SKM-1 (cell line): ENCODE measurements around the gene TCERG1L.

Experiments used
- DNase-seq: peaks from one replicate; lab custom pipeline; 2025; ENCODE audit not compliant: unreplicated experiment; lab: John Stamatoyannopoulos, UW

Gene TCERG1L

DNA sequence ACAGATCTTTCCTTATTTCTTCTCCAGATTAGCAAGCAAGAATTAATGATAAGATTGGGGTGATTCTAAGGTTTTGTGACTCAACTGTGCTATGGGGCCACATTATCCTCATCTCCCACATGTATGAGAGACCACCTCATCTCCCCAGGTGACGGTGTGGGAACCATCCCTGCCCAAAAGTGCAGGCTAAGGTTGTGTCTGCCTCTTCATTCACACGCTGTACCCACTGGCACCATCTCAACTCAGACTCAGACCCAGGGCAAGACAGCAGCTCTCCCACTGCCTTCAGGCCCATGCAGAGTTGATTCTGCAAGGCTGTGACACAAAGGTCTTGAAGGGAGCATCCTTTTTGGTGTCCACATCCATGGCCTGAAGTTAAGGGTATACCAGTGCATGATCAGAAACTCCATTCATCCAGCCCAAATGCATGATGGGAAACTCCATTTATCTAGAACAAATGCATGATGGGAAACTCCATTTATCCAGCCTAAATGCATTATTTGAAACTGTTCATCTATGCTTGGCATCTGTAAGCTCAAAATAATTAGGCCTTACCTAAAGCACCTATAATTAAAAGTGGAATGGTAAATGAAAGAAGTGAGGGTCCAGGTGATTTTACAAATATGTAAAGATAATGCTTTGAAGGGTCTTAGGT, 99.4 kb downstream of the TCERG1L start:
- no peak for DNase-seq

DNA sequence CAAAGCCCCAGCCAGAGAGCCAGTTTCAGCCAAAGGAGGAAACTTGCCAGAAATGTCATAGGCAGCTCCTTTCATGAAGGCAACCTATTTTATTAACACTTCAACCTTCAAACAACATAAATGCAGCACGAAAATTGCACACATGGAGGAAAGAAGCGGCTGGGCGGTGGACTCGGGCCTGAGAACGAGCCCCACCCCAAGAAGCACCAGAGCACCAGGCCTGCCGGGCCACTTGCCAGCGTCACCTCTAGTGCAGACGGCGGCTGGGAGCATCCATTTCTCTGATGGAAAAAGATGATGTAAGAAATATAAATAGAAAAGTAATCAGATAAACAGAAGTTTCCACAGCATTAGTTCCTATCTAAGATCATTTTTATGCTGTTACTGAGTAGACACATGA, 100.0 kb downstream of the TCERG1L start:
- DNase-seq, result no peak

DNA sequence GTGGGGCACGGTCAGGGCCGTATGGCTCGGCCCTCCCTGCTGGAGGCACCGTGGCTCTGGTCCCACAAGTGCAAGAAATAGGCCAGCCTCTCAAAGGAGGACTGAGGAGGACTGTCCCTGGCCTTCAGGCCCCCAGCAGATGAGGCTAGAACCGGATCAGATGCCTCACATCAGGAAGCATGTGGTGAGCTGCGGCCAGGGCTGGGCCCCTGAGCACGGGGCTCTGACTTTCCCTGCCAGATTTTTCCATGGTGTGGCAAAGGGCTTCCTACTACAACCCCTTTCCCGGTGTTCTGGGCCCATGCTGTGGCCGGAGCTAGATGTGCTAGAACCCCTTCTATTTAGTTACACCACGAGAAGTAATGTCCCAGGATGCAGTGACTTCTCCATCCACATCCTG, 100.4 kb downstream of the TCERG1L start:
- DNase-seq, result no peak

DNA sequence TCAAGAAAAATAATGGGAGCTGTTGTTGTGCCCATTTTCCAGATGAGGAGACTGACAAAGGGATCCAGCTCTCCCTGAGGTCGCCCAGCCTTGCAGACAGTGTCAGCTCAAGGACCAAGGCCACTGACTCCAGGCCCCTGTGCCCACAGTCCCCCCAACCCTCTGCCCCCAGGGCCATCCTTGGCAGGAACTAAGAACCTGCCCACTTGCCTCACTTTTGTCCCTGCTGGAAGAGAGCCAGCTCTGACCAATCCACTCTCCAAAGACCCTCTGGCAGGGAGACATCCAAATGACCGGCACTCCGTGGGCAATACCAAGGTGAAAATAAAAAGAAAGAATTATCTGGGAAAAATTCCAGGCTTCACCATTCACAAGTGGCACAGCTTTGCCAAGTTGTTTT, 101.3 kb downstream of the TCERG1L start:
- DNase-seq, result no peak

DNA sequence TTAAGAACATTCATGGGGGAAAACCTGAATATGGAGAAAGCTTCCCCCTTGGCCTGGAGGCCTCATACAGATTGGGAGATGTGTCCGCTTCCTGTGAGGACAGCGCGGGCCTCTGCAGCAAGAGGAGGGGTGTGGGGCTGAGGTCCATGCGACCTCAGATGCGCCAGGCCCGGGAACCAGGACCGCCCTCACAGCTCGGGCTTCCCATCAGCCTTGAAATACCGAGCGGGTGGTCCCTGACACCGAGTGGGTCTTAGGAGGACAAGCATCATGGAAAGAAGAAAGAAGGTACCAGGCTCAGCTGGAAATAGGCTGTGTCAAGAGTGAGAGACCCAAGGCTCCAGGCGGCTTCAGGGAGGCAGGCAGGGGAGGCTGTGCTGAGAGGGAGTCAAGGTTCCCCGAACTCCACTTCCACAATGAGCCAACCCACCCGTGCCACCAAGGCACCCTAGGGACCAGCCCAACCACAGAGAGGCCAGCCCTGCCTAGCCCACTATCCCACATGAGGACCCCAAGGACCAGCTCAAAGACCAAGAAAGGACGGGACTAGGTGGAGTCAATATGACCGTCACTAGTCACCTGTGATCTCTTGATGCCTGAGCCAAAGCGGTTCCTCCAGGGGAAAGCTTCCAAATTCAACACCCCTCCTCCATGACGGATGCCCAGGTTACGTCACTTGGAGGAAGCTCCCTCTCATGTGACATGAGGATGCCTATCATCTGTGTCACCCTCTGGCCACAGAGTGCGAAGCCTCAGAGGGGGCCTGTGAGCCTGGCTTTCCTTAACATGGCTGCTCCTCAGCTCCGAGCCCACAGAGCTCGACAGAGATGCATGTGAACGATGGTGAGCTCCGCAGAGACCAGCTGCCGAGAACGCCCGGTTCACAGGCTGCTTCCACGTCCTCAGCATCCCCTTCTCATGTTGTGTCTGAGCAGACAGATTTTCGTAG, 103.7 kb downstream of the TCERG1L start:
- DNase-seq, result no peak

DNA sequence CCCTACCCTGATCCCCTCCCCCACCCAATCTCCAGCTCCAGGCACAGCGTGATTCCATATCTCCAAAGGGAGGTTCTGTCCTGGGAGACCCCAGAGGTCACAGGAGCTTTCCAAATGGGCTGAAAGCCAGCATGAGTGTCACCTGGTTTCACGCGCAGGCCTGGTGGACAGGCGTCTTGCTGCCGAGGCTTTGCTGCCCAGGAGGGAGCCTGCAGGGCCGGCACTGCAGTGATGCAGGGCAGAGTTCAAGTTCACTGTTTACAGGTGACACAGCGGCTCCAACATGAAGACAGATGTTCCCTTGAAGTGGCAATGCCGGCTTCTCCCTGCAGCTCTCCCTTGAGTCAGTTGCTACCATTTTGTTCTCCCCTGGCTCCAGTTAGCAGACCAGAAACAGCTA, 104.3 kb downstream of the TCERG1L start:
- no peak for DNase-seq

DNA sequence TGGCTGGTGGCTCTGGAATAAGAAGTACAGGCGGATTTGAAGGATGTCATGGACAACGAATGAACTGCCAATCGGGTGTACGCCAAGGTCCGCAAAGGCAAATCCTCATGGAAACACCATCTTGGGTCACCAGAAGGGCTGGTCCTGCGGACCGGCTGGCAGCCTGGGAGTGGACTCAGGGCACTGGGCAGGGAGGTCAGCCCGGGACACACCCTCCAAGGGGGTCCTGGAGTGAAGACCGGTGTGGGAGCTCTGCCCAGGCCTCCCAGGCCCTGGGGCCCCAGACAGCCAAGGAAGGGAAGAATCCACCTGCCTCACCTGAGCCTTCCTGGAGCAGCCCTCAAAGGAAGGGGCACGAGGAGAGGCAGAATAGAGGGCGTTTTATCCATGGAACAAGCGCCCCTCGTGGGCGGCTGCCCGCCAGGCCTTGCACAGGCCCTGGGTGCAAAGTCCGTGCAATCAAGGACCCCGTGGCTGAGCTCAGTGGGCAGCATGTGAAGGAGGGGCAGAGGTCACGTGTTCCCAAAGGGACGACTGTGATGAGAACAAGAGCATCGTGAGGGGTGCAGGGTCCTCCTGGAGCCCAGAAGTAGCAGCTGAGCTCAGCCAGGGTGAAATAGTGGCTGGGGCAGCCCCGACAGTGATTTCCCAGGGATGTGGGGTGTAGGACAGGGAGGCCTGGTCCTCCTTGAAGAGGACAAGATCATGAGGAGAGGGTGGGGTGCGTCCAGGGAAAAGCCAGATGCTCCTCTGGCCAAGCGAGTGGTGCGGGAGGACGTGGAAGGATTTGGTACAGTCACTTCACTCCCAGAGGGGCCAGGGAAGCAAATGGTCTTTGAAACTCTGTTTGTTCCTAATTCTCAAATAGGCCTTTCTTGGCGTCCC, 105.2 kb downstream of the TCERG1L start:
- DNase-seq, result no peak

DNA sequence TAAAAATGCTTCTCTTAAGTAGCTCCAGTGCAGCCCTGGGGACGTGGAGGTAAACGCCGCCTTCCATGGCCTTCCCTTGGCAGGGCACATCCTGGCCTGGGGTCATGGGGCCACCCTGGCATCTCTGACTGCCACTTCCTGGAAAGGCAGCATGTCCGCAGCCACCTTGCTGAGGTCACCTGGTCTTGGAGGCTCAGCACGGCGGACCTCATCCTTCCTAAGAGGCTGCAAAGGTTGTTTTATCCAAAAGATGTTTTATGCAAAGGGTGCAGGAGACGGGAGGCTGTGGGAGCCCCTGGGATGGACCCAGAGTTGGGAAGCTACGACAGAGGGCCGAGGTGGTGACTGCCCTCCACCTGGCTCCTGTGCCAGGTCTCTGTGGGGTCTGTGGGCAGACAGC, 106.0 kb downstream of the TCERG1L start:
- DNase-seq, result no peak

DNA sequence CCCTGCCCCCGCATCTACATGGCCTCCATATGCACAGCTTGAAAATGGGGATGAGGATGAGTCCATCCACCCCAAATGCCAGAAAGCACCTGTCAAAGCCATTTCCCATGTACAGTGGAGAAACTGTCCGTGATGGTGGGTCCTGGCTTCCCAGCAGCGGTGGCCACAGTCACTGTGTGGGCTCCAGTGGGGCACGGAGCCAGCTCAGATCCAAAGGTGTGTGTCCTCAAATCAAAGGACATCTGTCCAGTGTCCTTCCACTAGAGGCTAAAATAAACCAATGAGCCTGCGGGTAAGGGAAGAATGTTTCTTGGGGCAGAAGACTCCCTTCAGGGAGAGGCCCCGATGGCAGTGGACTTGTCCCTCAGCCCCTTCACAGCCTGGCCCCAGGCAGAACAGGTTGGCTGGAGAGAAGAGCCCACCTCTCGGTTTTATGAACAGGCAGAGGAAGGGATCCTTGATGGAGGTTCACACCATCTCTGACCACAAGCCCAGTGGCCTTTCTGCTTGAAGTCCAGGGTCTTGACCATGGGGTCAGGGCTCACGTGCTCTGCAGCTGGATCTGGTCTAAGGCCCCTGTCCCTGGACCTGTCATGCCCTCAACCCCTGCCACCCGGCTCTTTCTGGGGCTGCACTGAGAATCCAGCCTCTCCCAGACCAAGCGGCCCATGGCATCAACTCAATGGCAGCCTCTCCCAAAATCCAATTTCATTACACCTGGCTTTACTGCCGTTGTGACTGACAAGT, 106.9 kb downstream of the TCERG1L start:
- no peak for DNase-seq

DNA sequence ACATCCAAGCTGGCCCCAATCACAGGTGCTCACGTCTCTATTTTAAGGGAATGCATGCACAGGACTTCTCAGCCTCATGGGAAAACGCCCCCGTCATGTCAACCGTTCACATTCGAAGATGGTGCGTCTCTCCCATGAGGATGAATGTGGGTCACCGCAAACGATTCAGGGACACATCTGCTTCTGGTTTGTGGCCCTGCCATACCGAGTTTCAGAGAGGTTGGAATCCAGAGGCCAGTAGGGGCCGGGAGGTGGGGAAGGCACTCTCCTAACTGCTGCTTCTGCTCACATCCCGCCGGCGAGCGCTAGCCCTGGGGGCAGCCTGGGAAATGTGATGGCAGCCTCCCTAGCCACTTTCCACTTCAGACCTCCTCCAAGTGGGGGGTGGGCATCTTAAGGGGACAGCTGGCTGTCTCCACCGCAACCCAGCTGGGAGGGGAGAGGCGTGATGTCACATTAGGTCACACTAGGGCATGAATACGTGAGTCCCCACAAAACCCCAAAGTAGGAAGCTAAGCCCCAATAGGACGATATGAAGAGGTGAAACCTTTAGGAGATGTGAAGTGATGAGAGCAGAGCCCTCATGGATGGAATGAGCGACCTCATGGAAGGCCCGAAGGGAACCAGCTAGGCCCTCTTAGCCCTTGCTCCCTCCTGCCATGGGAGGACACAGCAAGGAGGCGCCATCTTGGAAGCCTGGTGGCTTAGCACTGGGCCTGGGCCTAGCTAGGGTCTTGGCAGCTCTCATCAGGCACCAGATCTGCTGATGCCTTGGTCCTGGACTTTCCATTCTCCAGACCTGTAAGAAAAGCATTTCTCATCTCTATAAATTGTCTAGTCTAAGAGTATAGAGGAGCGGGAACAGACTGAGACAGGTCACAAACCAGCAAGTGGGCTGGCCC, 107.8 kb downstream of the TCERG1L start:
- DNase-seq, result no peak

DNA sequence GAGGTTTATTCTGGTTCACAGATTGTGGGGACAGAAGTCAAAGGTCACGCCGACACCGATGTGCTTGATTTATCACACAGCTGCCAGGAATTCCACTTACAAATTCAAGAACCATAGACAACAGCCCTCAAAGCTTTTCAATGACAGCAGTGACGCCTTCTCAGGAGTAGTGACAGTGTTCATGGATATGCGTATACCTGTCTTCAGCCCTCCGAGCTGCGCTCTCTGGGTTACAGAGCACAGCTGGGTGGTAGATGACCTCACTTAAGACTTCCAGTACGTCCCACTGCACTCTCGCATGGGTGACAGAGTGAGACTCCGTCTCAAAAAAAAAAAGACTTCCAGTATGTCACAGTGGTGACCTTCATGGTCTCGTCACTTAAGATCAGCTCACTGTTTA, 108.5 kb downstream of the TCERG1L start:
- DNase-seq, result no peak

DNA sequence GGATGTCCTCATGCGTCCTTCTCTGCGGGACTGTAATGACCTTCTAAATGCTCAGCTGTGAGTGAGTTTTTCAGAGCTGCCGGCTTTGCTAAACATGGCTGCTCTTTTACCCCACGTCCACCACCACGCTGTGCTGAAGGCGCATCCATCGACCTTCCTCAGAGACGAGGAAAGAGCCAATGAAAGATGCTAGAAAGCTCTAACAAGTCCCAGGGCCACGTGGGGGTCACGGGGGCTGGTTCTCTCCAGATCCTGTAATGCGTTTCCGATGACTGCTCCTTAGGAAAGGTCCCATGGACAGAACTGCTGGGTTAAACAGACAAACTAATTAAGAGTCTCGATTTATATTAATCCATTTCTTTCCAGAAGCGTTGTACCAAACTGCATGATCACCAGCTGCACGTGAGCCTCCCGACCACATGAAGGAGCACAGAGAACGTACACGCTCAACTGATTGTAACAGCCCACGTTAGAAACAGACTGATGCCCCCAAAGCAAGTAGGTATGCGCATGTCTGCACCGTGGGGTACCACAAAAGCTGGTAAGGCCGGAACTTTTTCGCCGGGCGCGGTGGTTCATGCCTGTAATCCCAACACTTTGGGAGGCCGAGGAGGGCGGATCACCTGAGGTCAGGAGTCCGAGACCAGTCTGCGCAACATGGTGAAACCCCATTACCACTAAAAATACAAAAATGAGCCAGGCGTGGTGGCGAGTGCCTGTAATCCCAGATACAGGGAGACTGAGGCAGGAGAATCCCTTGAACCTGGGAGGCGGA, 109.6 kb downstream of the TCERG1L start:
- DNase-seq, result no peak

DNA sequence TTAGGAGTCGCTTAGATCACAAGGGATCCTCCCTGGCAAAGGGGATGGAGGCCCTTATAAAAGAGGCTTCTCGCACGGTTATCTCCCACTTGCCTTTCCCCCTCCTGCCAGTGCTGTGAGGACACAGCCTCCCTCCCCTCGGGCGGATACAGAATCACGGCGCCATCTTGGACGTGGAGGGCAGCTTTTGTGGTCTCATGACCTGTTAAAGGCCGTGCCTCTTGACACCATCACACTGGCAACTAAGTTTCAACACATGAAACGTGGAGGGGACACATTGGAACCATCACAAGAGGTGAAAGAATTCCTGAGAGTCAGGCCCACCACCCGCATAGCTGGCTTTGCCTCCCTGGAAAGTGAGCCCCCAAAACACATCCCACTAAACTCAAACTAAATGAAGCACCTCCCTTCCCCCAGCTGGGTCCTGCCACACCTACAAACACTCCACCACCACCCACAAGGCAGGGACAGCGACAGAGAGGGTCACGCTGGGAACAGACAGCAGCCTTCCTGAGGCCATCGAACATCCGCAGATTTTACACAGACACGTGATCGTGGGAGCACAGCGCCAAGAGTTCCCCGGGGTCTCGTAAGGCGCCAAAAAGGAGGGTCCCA, 110.6 kb downstream of the TCERG1L start:
- DNase-seq, result no peak

DNA sequence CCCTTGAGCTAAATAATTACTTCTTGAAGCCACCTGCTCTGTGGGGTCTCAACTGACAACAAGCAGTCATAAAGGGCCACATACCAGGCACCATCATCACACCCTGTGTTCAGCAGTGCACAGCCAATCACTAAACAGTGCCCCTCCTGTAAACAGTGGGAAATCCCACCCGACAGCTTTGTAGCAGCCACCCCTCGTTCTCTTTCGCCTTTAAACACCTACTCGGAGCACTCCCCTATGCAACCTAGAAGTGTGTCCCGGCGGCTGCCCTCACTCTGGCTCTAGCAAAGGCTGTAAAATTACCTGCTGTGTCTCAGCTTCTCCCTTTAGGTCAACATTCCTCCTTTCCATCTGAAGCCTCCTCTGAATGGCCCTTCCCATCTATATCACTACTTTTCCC, 111.9 kb downstream of the TCERG1L start:
- DNase-seq, result no peak

DNA sequence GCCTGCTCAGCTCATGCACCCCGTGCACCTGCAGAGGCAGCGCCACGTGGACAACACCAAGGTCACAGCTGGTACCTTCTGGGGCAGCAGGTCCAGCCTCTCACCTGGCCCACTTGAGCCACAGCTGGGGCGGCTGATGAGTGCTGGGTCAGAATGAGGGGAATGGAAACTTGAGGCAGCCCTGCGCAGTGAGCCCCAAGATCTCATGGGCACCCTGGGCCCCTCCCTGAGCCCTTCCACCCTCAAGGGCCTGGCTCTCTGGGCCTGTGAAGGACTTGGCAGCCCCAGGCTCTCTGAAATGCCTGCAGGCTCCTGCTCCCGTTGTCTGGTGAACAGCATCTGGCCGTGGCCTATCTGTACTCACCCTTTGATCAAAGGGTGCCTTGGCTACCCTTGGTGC, 112.7 kb downstream of the TCERG1L start:
- no peak for DNase-seq

DNA sequence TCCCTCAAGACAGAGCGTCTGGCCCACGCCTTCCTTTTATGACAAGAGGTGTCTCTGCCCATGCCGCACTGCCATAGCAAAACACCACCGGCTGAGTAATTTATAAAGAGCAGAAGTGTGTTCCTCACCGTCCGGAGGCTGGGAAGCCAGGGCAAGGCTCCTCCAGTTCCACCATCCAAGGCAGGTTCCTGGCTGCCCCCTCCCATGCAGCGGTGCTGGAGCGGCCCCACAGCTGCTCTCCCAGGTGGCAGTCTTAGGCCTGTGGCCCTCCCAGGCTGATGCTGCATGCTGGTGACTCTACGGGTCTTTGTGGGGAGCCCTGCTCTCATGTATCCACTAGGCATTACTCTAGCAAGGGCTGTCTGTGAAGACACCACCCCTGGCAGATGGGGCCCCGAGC, 113.1 kb downstream of the TCERG1L start:
- no peak for DNase-seq

DNA sequence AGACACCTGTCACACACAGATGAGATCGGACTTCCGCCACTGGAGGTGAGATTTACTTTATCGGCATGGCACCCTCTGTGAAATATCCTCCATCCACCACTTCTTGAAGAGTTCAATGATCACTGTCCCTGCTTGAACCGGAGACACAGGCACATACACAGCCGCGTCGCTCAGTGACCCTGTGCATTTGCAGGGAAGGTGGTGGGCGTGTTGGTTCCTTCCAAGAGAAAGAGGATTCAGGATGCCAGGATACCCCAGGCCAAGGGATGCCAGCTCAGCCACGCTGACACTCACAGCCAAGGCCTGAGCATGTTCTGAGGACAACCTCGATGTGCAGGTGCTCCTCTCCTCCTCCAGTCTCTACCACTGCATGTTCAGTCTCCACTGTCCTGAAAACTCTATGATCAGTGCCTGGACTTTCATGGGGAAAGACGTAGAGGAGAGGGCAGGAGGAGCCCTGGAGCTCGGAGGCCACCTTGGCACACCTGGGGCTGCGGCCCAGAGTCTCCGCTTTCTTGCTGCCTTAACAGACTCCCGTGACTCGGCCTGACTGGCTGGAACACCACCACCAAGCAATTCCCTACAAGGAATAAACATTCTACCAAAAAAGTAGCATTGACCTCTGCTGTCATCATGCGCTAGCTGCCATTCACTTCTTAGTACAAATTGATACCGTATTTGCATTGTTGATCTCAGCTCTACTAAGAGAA, 115.2 kb downstream of the TCERG1L start:
- no peak for DNase-seq

DNA sequence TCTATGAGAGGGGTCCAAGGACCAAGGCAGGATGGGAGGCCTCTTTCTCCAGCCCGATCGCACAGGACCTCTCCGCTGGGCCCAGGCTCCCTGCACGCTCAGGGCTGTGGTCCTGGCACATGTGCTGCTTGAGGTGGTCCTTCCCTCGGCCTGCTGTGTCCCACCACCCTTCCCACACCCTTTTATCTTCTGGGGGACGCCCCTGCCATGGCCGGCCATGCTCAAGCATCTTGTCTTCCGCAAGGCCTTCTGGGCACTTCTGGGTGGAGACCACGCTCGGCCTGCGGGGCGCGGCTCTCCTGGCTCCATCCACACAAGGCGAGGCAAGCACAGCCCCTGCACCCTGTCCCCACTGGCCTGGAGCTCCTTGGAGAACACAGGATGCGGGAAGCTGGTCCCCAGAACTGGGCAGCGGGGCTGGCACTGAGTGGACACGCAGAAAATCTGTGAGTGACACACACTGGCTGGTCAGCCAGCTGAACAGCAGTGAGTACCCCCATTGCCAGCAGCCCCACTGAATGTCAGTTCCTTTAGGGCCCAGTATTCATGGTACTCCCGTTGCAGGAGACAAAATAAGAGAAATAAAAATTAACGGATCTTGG, 115.9 kb downstream of the TCERG1L start:
- DNase-seq, result no peak
